GM19324 (cell line): Measurements from ENCODE around the gene SEPTIN5.
"Not testable (repeated sequence)": the region's sequence is repeated elsewhere in the genome, so short reads cannot be mapped to it uniquely, and the experiment has no call there.

Source experiments
- ATAC-seq: cut with Tn5 transposase; IDR thresholded peaks from one replicate; pipeline ENCODE4 v1.9.1; 2021; ENCODE audit warnings: mild to moderate bottlenecking, moderate library complexity; ENCODE audit not compliant: unreplicated experiment, low FRiP score

The SEPTIN5 gene

GRCh38 chr22:19680287-19680881, 33.9 kb upstream of the SEPTIN5 start:
- ATAC-seq: no peak

GRCh38 chr22:19680911-19681862, 33.1 kb upstream of the SEPTIN5 start:
- no peak for ATAC-seq

GRCh38 chr22:19681863-19682245, 32.4 kb upstream of the SEPTIN5 start:
- ATAC-seq: no peak

DNA sequence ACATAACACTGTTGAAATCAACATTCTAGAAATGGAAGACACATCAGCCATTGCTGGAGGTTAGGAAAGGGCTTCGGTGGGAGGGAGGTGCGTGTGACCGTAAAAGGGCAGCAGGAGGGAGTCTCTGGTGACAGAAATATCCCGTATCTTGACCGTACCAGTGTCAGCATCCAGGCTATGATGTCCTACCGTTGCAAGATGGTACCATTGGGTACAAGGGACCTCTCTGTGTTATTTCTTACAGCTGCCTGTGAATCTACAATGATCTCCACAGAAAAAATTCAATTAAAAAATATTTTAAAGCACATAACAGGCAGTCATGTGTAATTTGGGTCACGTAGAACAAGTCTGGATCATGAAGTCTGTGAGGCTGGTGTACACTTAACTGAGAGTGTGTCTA, 27.4 kb upstream of the SEPTIN5 start:
- ATAC-seq: no peak

GRCh38 chr22:19687561-19688300, 26.6 kb upstream of the SEPTIN5 start:
- no peak for ATAC-seq

GRCh38 chr22:19688301-19689290, 25.7 kb upstream of the SEPTIN5 start:
- no peak for ATAC-seq

- ATAC-seq: no peak
Observed at GRCh38 chr22:19689408-19689807, 24.9 kb upstream of the SEPTIN5 start.

- ATAC-seq: no peak
Observed at GRCh38 chr22:19691007-19691720, 23.1 kb upstream of the SEPTIN5 start.

- no peak for ATAC-seq
Observed at GRCh38 chr22:19691721-19692341, 22.5 kb upstream of the SEPTIN5 start.

DNA sequence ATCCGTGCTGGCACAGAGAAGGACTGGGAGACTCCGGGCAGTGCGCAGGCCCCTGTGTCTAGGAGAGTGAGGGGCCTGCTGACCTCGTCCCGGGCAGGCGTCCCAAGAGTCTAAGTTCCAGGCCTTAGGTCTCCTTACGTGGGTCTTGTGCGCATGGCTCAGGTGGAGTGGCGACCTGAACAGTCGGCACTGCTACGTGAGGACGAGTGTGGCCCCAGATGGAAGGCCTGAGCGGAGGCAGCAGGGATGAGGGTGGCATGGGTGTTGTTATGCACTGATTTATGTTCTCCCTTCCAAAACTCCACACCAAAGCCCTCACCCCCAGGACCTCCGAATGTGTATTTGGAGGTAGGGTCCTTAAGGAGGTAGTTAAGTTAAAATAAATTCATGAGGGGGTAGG, 20.7 kb upstream of the SEPTIN5 start:
- ATAC-seq: no peak

- no peak for ATAC-seq
Observed at GRCh38 chr22:19693981-19694670, 20.2 kb upstream of the SEPTIN5 start.

- no peak for ATAC-seq
Observed at GRCh38 chr22:19694696-19695095, 19.6 kb upstream of the SEPTIN5 start.

- ATAC-seq: no peak
Observed at GRCh38 chr22:19696504-19697276, 17.6 kb upstream of the SEPTIN5 start.

DNA sequence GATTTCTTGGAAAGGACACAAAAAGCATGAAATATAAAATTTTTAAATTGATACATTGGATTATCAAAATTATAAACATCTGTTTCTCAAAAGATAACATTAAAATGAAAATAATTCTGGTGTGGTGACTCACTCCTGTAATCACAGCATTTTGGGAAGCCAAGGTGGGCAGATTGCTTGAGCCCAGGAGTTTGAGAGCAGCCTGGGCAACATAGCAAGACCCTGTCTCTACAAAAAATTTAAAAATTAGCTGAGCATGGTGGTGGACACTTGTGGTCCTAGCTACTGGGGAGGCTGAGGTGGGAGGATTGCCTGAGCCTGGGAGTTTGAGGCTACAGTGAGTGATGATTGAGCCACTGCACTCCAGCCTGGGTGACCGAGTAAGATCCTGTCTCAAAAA, 16.4 kb upstream of the SEPTIN5 start:
- not testable (repeated sequence) for ATAC-seq

- no peak for ATAC-seq
Observed at GRCh38 chr22:19700790-19701419, 13.4 kb upstream of the SEPTIN5 start.

- ATAC-seq: no peak
Observed at GRCh38 chr22:19701420-19702145, 12.7 kb upstream of the SEPTIN5 start.

DNA sequence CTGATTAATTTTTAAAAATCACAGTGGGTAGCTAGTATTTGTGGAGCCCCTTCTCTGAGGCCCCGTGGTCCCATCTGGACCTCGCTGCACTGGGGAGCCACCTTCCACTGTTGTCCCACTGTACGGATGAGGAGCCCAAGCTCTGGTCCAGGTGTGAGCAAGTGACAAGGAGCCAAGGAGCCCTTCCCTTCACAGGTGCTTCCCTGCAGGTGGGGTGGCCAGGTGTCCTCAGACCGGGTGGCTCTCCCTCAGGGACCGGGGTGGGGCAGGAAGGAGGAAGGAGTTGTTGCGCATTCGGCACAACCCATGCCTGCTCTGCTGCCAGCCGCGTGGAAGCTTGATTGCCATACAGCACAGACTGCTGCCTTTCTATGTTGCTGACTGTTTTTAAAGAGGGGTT, 10.4 kb upstream of the SEPTIN5 start:
- ATAC-seq: no peak
